SK-N-SH (cell line): ENCODE measurements around the gene OR7D2. TPM values are rescaled to one million over a fixed set of nuclear protein-coding genes. Genes with fewer than 3 reads are reported as not detected.

Experiments used
- CTCF ChIA-PET: fragments of 300-600, 350-600 bp; formaldehyde crosslinking; extraction: SDS; loops from one replicate; lab custom pipeline; 2021; lab: Yijun Ruan, JAX
- POLR2A ChIA-PET: fragments of 350-600 bp; sonication (Branson Sonifier 250); formaldehyde crosslinking; extraction: SDS; loops from one replicate; lab custom pipeline; 2020; ENCODE audit warnings: antibody characterized with exemption, inconsistent platforms; lab: Yijun Ruan, JAX
- DNase-seq: peaks from one replicate; pipeline ENCODE4 v3.0.0; 2012
- H2AFZ ChIP-seq: fragments of 200-600 bp; sonication (generic); 2 replicates; pipeline ENCODE4 v1.8.1; 2016; ENCODE audit warnings: antibody characterized with exemption, mild to moderate bottlenecking, low read depth
- H3F3A ChIP-seq: fragments of 200-600 bp; sonication (generic); replicated peaks from 2 replicates; pipeline ENCODE3; 2016; ENCODE audit warnings: antibody characterized with exemption, mild to moderate bottlenecking; ENCODE audit not compliant: insufficient read depth
- H3K27ac ChIP-seq, 2 experiments: fragments of 200-500 bp in 1 of 2; fragments of 200-600 bp in 1 of 2; sonication (Bioruptor generic) in 1 of 2; sonication (generic), shearing (Covaris generic) in 1 of 2; 2 replicates each; pipeline versions ENCODE4 v1.5.1 to v1.6.1; 2014 to 2016; ENCODE audit warnings: low read depth in 2 of 2, inconsistent platforms in 1 of 2, low read length in 1 of 2, mild to moderate bottlenecking in 1 of 2, mixed read lengths in 1 of 2
- H3K27me3 ChIP-seq: fragments of 200-600 bp; sonication (generic), shearing (Covaris generic); 2 replicates; pipeline ENCODE4 v1.6.1; 2016; ENCODE audit warnings: mixed run types; ENCODE audit not compliant: insufficient read depth
- H3K36me3 ChIP-seq, 2 experiments: fragments of 200-500 bp in 1 of 2; fragments of 200-600 bp in 1 of 2; sonication (Bioruptor generic) in 1 of 2; sonication (generic) in 1 of 2; replicated peaks in 1 of 2; 2 replicates each; pipeline versions ENCODE3 to v1.5.1; 2014 to 2016; ENCODE audit warnings: low read length in 1 of 2, mild to moderate bottlenecking in 1 of 2; ENCODE audit not compliant: insufficient read depth in 2 of 2, control insufficient read depth in 1 of 2
- H3K4me1 ChIP-seq, 2 experiments: fragments of 200-500 bp in 1 of 2; fragments of 200-600 bp in 1 of 2; sonication (Bioruptor generic) in 1 of 2; sonication (generic), shearing (Covaris generic) in 1 of 2; 2 replicates each; pipeline versions ENCODE4 v1.5.1 to v1.6.1; 2014 to 2016; ENCODE audit warnings: low read depth in 1 of 2, low read length in 1 of 2, mixed run types in 1 of 2; ENCODE audit not compliant: insufficient read depth in 2 of 2, control insufficient read depth in 1 of 2
- H3K4me2 ChIP-seq: fragments of 200-600 bp; sonication (generic), shearing (Covaris generic); 2 replicates; pipeline ENCODE4 v1.6.1; 2017; ENCODE audit warnings: mixed run types
- H3K4me3 ChIP-seq, 2 experiments: fragments of 200-500 bp in 1 of 2; fragments of 200-600 bp in 1 of 2; sonication (Bioruptor generic) in 1 of 2; sonication (generic), shearing (Covaris generic) in 1 of 2; 2 replicates each; pipeline versions ENCODE4 v1.5.1 to v1.8.1; 2014 to 2016; ENCODE audit warnings: low read depth in 2 of 2, inconsistent platforms in 1 of 2, low read length in 1 of 2, mild to moderate bottlenecking in 1 of 2, mixed read lengths in 1 of 2, moderate library complexity in 1 of 2
- H3K79me2 ChIP-seq: fragments of 200-600 bp; sonication (generic); 2 replicates; pipeline ENCODE4 v1.8.1; 2017; ENCODE audit warnings: mild to moderate bottlenecking; ENCODE audit not compliant: insufficient read depth
- H3K9ac ChIP-seq: fragments of 200-600 bp; sonication (generic); 2 replicates; pipeline ENCODE4 v1.6.1; 2017; ENCODE audit warnings: mixed run types
- H3K9me2 ChIP-seq: fragments of 200-600 bp; sonication (generic); 2 replicates; pipeline ENCODE4 v1.6.1; 2017; ENCODE audit warnings: mixed run types
- H3K9me3 ChIP-seq: fragments of 200-600 bp; sonication (generic); 2 replicates; pipeline ENCODE4 v1.6.1; 2017; ENCODE audit warnings: mixed run types, mild to moderate bottlenecking, moderate library complexity
- H4K20me1 ChIP-seq: fragments of 200-600 bp; sonication (generic); 2 replicates; pipeline ENCODE4 v1.6.1; 2017; ENCODE audit warnings: mild to moderate bottlenecking, mixed run types; ENCODE audit not compliant: insufficient read depth
- CHD2 ChIP-seq: fragments of 150-350 bp; IDR thresholded peaks from 2 replicates; pipeline ENCODE4 v1.6.1; 2018; ENCODE audit warnings: low read length; ENCODE audit not compliant: partially characterized antibody
- ELF1 ChIP-seq: IDR thresholded peaks from 2 replicates; pipeline ENCODE4 v1.4.0; 2012
- EP300 ChIP-seq, 2 experiments: IDR thresholded peaks; 2 replicates each; pipeline versions ENCODE4 v1.4.0 to v1.6.1; 2012; ENCODE audit warnings: borderline replicate concordance in 1 of 2, low read depth in 1 of 2, low read length in 1 of 2
- FOSL2 ChIP-seq: IDR thresholded peaks from 2 replicates; pipeline ENCODE4 v1.4.0; 2012; ENCODE audit warnings: low read depth, mild to moderate bottlenecking, moderate library complexity, borderline replicate concordance
- GABPA ChIP-seq: IDR thresholded peaks from 2 replicates; pipeline ENCODE4 v1.4.0; 2012; ENCODE audit warnings: low read depth, mild to moderate bottlenecking
- GATA2 ChIP-seq: sonication (generic); formaldehyde crosslinking; IDR thresholded peaks from 2 replicates; pipeline ENCODE4 v1.5.0; 2020; ENCODE audit warnings: mild to moderate bottlenecking, missing genetic modification reagents
- IRF3 ChIP-seq: fragments of 150-350 bp; IDR thresholded peaks from 2 replicates; pipeline ENCODE4 v1.6.1; 2016; ENCODE audit warnings: mild to moderate bottlenecking, low read depth, low read length
- JUND ChIP-seq: IDR thresholded peaks from 2 replicates; pipeline ENCODE4 v1.4.0; 2012
- MAX ChIP-seq: IDR thresholded peaks from 2 replicates; pipeline ENCODE4 v1.4.0; 2012; ENCODE audit warnings: low read depth
- MEF2A ChIP-seq: IDR thresholded peaks from 2 replicates; pipeline ENCODE4 v1.4.0; 2012; ENCODE audit warnings: low read depth, borderline replicate concordance
- MXI1 ChIP-seq: IDR thresholded peaks from 2 replicates; pipeline ENCODE4 v1.6.1; 2012; ENCODE audit warnings: mild to moderate bottlenecking, low read depth, low read length, improper control_type of control experiment
- NRF1 ChIP-seq: IDR thresholded peaks from 2 replicates; pipeline ENCODE4 v1.6.1; 2012; ENCODE audit warnings: low read depth, mild to moderate bottlenecking, low read length
- RCOR1 ChIP-seq: fragments of 150-350 bp; IDR thresholded peaks from 2 replicates; pipeline ENCODE4 v1.6.1; 2017; ENCODE audit warnings: antibody characterized with exemption, low read length
- REST ChIP-seq: IDR thresholded peaks from 2 replicates; pipeline ENCODE4 v1.6.1; 2012; ENCODE audit warnings: mild to moderate bottlenecking, low read depth, low read length, moderate library complexity
- RXRA ChIP-seq: IDR thresholded peaks from 2 replicates; pipeline ENCODE4 v1.4.0; 2012; ENCODE audit warnings: low read depth, mild to moderate bottlenecking, borderline replicate concordance
- SIN3A ChIP-seq: IDR thresholded peaks from 2 replicates; pipeline ENCODE4 v1.6.1; 2012; ENCODE audit warnings: low read depth, mild to moderate bottlenecking, low read length, moderate library complexity, borderline replicate concordance
- SMC3 ChIP-seq: IDR thresholded peaks from 2 replicates; pipeline ENCODE4 v1.6.1; 2012; ENCODE audit warnings: low read depth, low read length, improper control_type of control experiment
- TCF12 ChIP-seq: IDR thresholded peaks from 2 replicates; pipeline ENCODE4 v1.4.0; 2012
- WGBS: methylation state at CpG from one replicate; pipeline ENCODE4 v1.1.6; 2017; ENCODE audit warnings: low lambda C conversion rate; 5-methylcytosine and 5-hydroxymethylcytosine counted together
- polyA plus RNA-seq, 3 experiments: library from polyadenylated mRNA; depleted of rRNA; stranded (reverse); fragments of >200 nt; gene quantifications; 2 replicates each; pipeline ENCODE4 v1.2.3, GENCODE V29; 2012

The OR7D2 gene
- polyA plus RNA-seq, 1 of the 3 experiments (the other 2 are of a cell fraction): not detected

GRCh38 chr19:9171393-9171991 lies 7.3 kb upstream of the OR7D2 start (continued):
- TF ChIP-seq RXRA (no peak), EP300 (IDR thresholded peaks at IDR 0.05; ENCODE audit: borderline replicate concordance in 1 of 2, low read depth in 1 of 2, low read length in 1 of 2) (no peak), JUND (no peak), MAX (no peak), MEF2A (no peak), GATA2 (no peak), IRF3 (no peak), SMC3 (no peak), ELF1 (no peak)

GRCh38 chr19:9175326-9175725 lies 3.5 kb upstream of the OR7D2 start:
- TF ChIP-seq TCF12 (no peak), GATA2 (no peak), REST (no peak), GABPA (no peak), MEF2A (no peak), RCOR1 (no peak), CHD2 (no peak), MAX (no peak), ELF1 (no peak), NRF1 (no peak), MXI1 (no peak), SIN3A (no peak), FOSL2 (no peak)
- 41% methylated on average over 5 of the region's 5 CpGs for WGBS

More at GRCh38 chr19:9175326-9175725, 3.5 kb upstream of the OR7D2 start:
- Histone ChIP-seq H3K9ac (no peak overlapping the region), H3K4me1 (no peaks in the 10 kb centered on the region), H2AFZ (no peak overlapping the region), H3K36me3 (no peaks in the 10 kb centered on the region), H3K27me3 (peaks cover 6% of the 10 kb centered on the region; the same call in 1 of the 2 replicates), H3K9me3 (no peaks in the 10 kb centered on the region), H3K4me2 (no peak overlapping the region), H3K9me2 (no peaks in the 10 kb centered on the region), H3F3A (no peaks in the 10 kb centered on the region), H4K20me1 (no peaks in the 10 kb centered on the region), H3K79me2 (no peaks in the 10 kb centered on the region), H3K27ac (no peak overlapping the region), H3K4me3 (no peak overlapping the region)
- POLR2A ChIA-PET: no interaction called here
- DNase-seq: no peak
- CTCF ChIA-PET: no interaction called here
